Gastrocnemius medialis (tissue), 4 donors: ENCODE results near the gene OSBPL10.

Experiments
- CTCF ChIP-seq, 5 experiments: fragments of 450-650 bp in 3 of 5; fragments of 200-600 bp in 2 of 5; sonication (generic) in 2 of 5; IDR thresholded peaks in 4 of 5; conservative IDR thresholded peaks in 1 of 5; 1 replicate in 4 of 5; 2 replicates in 1 of 5; pipeline ENCODE4 v1.5.1; 2016 to 2019; ENCODE audit warnings: antibody characterized with exemption in 5 of 5, mild to moderate bottlenecking in 3 of 5, moderate library complexity in 3 of 5
- POLR2A ChIP-seq, 2 donors: fragments of 450-650 bp; IDR thresholded peaks; one replicate each; pipeline ENCODE4 v1.6.1; 2017; ENCODE audit warnings: antibody characterized with exemption in 2 of 2, mild to moderate bottlenecking in 2 of 2, moderate library complexity in 2 of 2

GRCh38 chr3:31728403-31728802 is 252.7 kb downstream of the OSBPL10 start:
- TF ChIP-seq POLR2A (IDR thresholded peaks at IDR 0.05) = no peak
- TF ChIP-seq CTCF (IDR thresholded peaks at IDR 0.05 in 4 of 5, conservative IDR thresholded peaks at IDR 0.05 in 1 of 5) = no peak
